ENCODE measurements around the gene MEF2C.
"Not testable (repeated sequence)": the region's sequence is repeated elsewhere in the genome, so short reads cannot be mapped to it uniquely, and the experiment has no call there.

Gene MEF2C

GRCh38 chr5:88806338-88806737 is 76.6 kb downstream of the MEF2C start:
- peaks cover 0 to 3% of the 10 kb centered on the region in 2 donors for H3K9me3 Mint-ChIP-seq
- no peak for DNase-seq
- H3K4me3 Mint-ChIP-seq = peak overlapping the region; percentile 26 to 41
- H3K27me3 Mint-ChIP-seq = no peaks in the 10 kb centered on the region
- peaks cover 43 to 75% of the 10 kb centered on the region in 2 donors for H3K36me3 Mint-ChIP-seq
- no peak for ATAC-seq (replicated peaks)
- H3K4me1 Mint-ChIP-seq = peaks cover 21 to 42% of the 10 kb centered on the region in 2 donors
- H3K27ac Mint-ChIP-seq = peak overlapping the region; percentile 83

GRCh38 chr5:88805151-88805784 is 77.7 kb downstream of the MEF2C start:
- Mint-ChIP-seq H3K27ac (peak overlapping the region; percentile 76), H3K27me3 (no peaks in the 10 kb centered on the region), H3K36me3 (peaks cover 45 to 68% of the 10 kb centered on the region in 2 donors), H3K4me1 (peaks cover 23 to 34% of the 10 kb centered on the region in 2 donors), H3K4me3 (peak overlapping the region; percentile 22 to 62), H3K9me3 (peaks cover 0 to 3% of the 10 kb centered on the region in 2 donors)
- ATAC-seq (replicated peaks) (peak; percentile 55 to 63), DNase-seq (no peak)

- peaks cover 48 to 70% of the 10 kb centered on the region in 2 donors for H3K36me3 Mint-ChIP-seq
- H3K4me1 Mint-ChIP-seq = peaks cover 26 to 28% of the 10 kb centered on the region in 2 donors
- H3K27ac Mint-ChIP-seq = peak overlapping the region; percentile 54
- DNase-seq (no peak), ATAC-seq (replicated peaks) (no peak)
- no peak overlapping the region for H3K4me3 Mint-ChIP-seq
- H3K9me3 Mint-ChIP-seq = peaks cover 0 to 3% of the 10 kb centered on the region in 2 donors
- no peaks in the 10 kb centered on the region for H3K27me3 Mint-ChIP-seq
Measured at GRCh38 chr5:88804444-88804843, 78.5 kb downstream of the MEF2C start.

- ATAC-seq (replicated peaks) (no peak), DNase-seq (no peak)
- Mint-ChIP-seq H3K27ac (no peak overlapping the region), H3K4me3 (no peak overlapping the region), H3K36me3 (peaks cover 52 to 67% of the 10 kb centered on the region in 2 donors), H3K9me3 (peaks cover 0 to 5% of the 10 kb centered on the region in 2 donors), H3K4me1 (peaks cover 24 to 34% of the 10 kb centered on the region in 2 donors), H3K27me3 (no peaks in the 10 kb centered on the region)
Measured at GRCh38 chr5:88803309-88803708, 79.7 kb downstream of the MEF2C start.

GRCh38 chr5:88799938-88800535 is 82.9 kb downstream of the MEF2C start:
- peaks cover 28 to 46% of the 10 kb centered on the region in 2 donors for H3K4me1 Mint-ChIP-seq
- DNase-seq = no peak
- no peak for ATAC-seq (replicated peaks)
- H3K4me3 Mint-ChIP-seq = no peak overlapping the region
- H3K9me3 Mint-ChIP-seq = peaks cover 8 to 20% of the 10 kb centered on the region in 2 donors
- H3K27me3 Mint-ChIP-seq = no peaks in the 10 kb centered on the region
- H3K27ac Mint-ChIP-seq = peak overlapping the region; percentile 65
- H3K36me3 Mint-ChIP-seq = peaks cover 71 to 76% of the 10 kb centered on the region in 2 donors

GRCh38 chr5:88798933-88799332 is 84.1 kb downstream of the MEF2C start:
- Mint-ChIP-seq H3K27ac (peak overlapping the region; percentile 89), H3K4me1 (peaks cover 28 to 50% of the 10 kb centered on the region in 2 donors), H3K9me3 (peaks cover 8 to 22% of the 10 kb centered on the region in 2 donors), H3K36me3 (peaks cover 70 to 79% of the 10 kb centered on the region in 2 donors)
- not testable (repeated sequence) for ATAC-seq (replicated peaks); H3K27me3 Mint-ChIP-seq; DNase-seq; H3K4me3 Mint-ChIP-seq

- peaks cover 62 to 72% of the 10 kb centered on the region in 2 donors for H3K36me3 Mint-ChIP-seq
- peaks cover 31 to 70% of the 10 kb centered on the region in 2 donors for H3K4me1 Mint-ChIP-seq
- H3K27me3 Mint-ChIP-seq; H3K27ac Mint-ChIP-seq; DNase-seq; H3K4me3 Mint-ChIP-seq; ATAC-seq (replicated peaks): not testable (repeated sequence)
- peaks cover 8 to 20% of the 10 kb centered on the region in 2 donors for H3K9me3 Mint-ChIP-seq
Measured at GRCh38 chr5:88793797-88794196, 89.2 kb downstream of the MEF2C start.

- Mint-ChIP-seq H3K36me3 (peaks cover 53 to 65% of the 10 kb centered on the region in 2 donors), H3K27ac (no peak overlapping the region), H3K4me1 (peaks cover 30 to 70% of the 10 kb centered on the region in 2 donors), H3K9me3 (peaks cover 8 to 12% of the 10 kb centered on the region in 2 donors), H3K27me3 (no peaks in the 10 kb centered on the region), H3K4me3 (no peak overlapping the region)
- ATAC-seq (replicated peaks) (peak; percentile 25 to 49), DNase-seq (no peak)
Measured at GRCh38 chr5:88792144-88792840, 90.7 kb downstream of the MEF2C start.

GRCh38 chr5:88787856-88788255 is 95.1 kb downstream of the MEF2C start:
- H3K36me3 Mint-ChIP-seq = peaks cover 31 to 47% of the 10 kb centered on the region in 2 donors
- peaks cover 0 to 2% of the 10 kb centered on the region in 2 donors for H3K9me3 Mint-ChIP-seq
- peak overlapping the region; percentile 84 for H3K27ac Mint-ChIP-seq
- peaks cover 25 to 57% of the 10 kb centered on the region in 2 donors for H3K4me1 Mint-ChIP-seq
- DNase-seq (no peak), ATAC-seq (replicated peaks) (no peak)
- no peaks in the 10 kb centered on the region for H3K27me3 Mint-ChIP-seq
- peak overlapping the region in 1 of 2 donors; percentile 61 for H3K4me3 Mint-ChIP-seq

GRCh38 chr5:88786789-88787188 is 96.2 kb downstream of the MEF2C start:
- Mint-ChIP-seq H3K36me3 (peaks cover 33 to 51% of the 10 kb centered on the region in 2 donors), H3K27me3 (no peaks in the 10 kb centered on the region), H3K9me3 (peaks cover 0 to 3% of the 10 kb centered on the region in 2 donors), H3K27ac (peak overlapping the region; percentile 62), H3K4me1 (peaks cover 27 to 54% of the 10 kb centered on the region in 2 donors), H3K4me3 (peak overlapping the region in 1 of 2 donors; percentile 62)
- DNase-seq = no peak
- ATAC-seq (replicated peaks) = no peak

- peak; percentile 59 to 60 for ATAC-seq (replicated peaks)
- Mint-ChIP-seq H3K4me1 (peaks cover 31 to 61% of the 10 kb centered on the region in 2 donors), H3K9me3 (peaks cover 0 to 3% of the 10 kb centered on the region in 2 donors), H3K27me3 (no peaks in the 10 kb centered on the region), H3K4me3 (peak overlapping the region; percentile 62 to 64), H3K36me3 (peaks cover 40 to 55% of the 10 kb centered on the region in 2 donors), H3K27ac (peak overlapping the region; percentile 85)
- no peak for DNase-seq
Measured at GRCh38 chr5:88785746-88786565, 97.0 kb downstream of the MEF2C start.

GRCh38 chr5:88782571-88782970 is 100.4 kb downstream of the MEF2C start:
- H3K27me3 Mint-ChIP-seq = no peaks in the 10 kb centered on the region
- H3K36me3 Mint-ChIP-seq = peaks cover 43 to 67% of the 10 kb centered on the region in 2 donors
- H3K4me3 Mint-ChIP-seq = peak overlapping the region; percentile 20 to 36
- ATAC-seq (replicated peaks) (no peak), DNase-seq (no peak)
- H3K9me3 Mint-ChIP-seq = peaks cover 0 to 3% of the 10 kb centered on the region in 2 donors
- peak overlapping the region; percentile 87 for H3K27ac Mint-ChIP-seq
- H3K4me1 Mint-ChIP-seq = peaks cover 28 to 67% of the 10 kb centered on the region in 2 donors

GRCh38 chr5:88780736-88781135 is 102.2 kb downstream of the MEF2C start:
- H3K27me3 Mint-ChIP-seq = no peaks in the 10 kb centered on the region

More at GRCh38 chr5:88780736-88781135, 102.2 kb downstream of the MEF2C start:
- Mint-ChIP-seq H3K27ac (peak overlapping the region; percentile 20), H3K4me3 (peak overlapping the region; percentile 6 to 36), H3K4me1 (peaks cover 19 to 56% of the 10 kb centered on the region in 2 donors), H3K9me3 (peaks cover 0 to 3% of the 10 kb centered on the region in 2 donors), H3K36me3 (peaks cover 35 to 66% of the 10 kb centered on the region in 2 donors)
- ATAC-seq (replicated peaks) (no peak), DNase-seq (no peak)

All from stimulated activated naive B cell treated with anti-CD40 and anti-IgM and Interleukin-4, amounts not matched to agents 10 μg/mL and 1 μg/mL and 100 μg/mL, for 72 hours (primary cell).